HEK293 (cell line): ENCODE results near the gene B3GNT3.
A peak's percentile ranks its signal among the peaks of the same experiment; 100 is the strongest.

ENCODE experiments used
- SALL2 ChIP-seq: fragments of 450-650 bp; formaldehyde crosslinking; IDR thresholded peaks from 2 replicates; pipeline ENCODE4 v1.5.0; 2017; ENCODE audit warnings: missing biosample characterization, mild to moderate bottlenecking, missing genetic modification characterization, borderline replicate concordance
- ZBTB21 ChIP-seq: fragments of 450-650 bp; formaldehyde crosslinking; IDR thresholded peaks from 2 replicates; pipeline ENCODE4 v1.5.1; 2017; ENCODE audit warnings: missing biosample characterization, missing genetic modification characterization
- ZFHX2 ChIP-seq: fragments of 450-650 bp; formaldehyde crosslinking; conservative IDR thresholded peaks from 2 replicates; pipeline ENCODE4 v1.5.1; 2016; ENCODE audit warnings: missing biosample characterization, missing genetic modification characterization
- ZNF133 ChIP-seq: fragments of 450-650 bp; formaldehyde crosslinking; IDR thresholded peaks from 2 replicates; pipeline ENCODE4 v1.5.1; 2016; ENCODE audit warnings: missing biosample characterization, missing genetic modification characterization
- ZNF174 ChIP-seq: fragments of 450-650 bp; formaldehyde crosslinking; IDR thresholded peaks from 2 replicates; pipeline ENCODE4 v1.5.0; 2017; ENCODE audit warnings: missing biosample characterization, mild to moderate bottlenecking, missing genetic modification characterization
- ZNF2 ChIP-seq: fragments of 450-650 bp; formaldehyde crosslinking; IDR thresholded peaks from 2 replicates; pipeline ENCODE4 v1.5.1; 2016; ENCODE audit warnings: missing biosample characterization, missing genetic modification characterization
- ZNF223 ChIP-seq: fragments of 450-650 bp; formaldehyde crosslinking; IDR thresholded peaks from 2 replicates; pipeline ENCODE4 v1.5.1; 2016; ENCODE audit warnings: missing biosample characterization, missing genetic modification characterization
- ZNF292 ChIP-seq: fragments of 450-650 bp; formaldehyde crosslinking; IDR thresholded peaks from 2 replicates; pipeline ENCODE4 v1.5.1; 2016; ENCODE audit warnings: low read depth, missing biosample characterization, missing genetic modification characterization, borderline replicate concordance
- ZNF335 ChIP-seq: fragments of 450-650 bp; formaldehyde crosslinking; conservative IDR thresholded peaks from 2 replicates; pipeline ENCODE4 v1.5.1; 2016; ENCODE audit warnings: missing biosample characterization, missing genetic modification characterization
- ZNF366 ChIP-seq: fragments of 450-650 bp; formaldehyde crosslinking; conservative IDR thresholded peaks from 2 replicates; pipeline ENCODE4 v1.5.1; 2016; ENCODE audit warnings: missing biosample characterization, missing genetic modification characterization
- ZNF391 ChIP-seq: fragments of 450-650 bp; formaldehyde crosslinking; IDR thresholded peaks from 2 replicates; pipeline ENCODE4 v1.5.1; 2016; ENCODE audit warnings: low read depth, missing biosample characterization, missing genetic modification characterization, borderline replicate concordance
- ZNF600 ChIP-seq: fragments of 450-650 bp; formaldehyde crosslinking; IDR thresholded peaks from 2 replicates; pipeline ENCODE4 v1.5.1; 2016; ENCODE audit warnings: missing biosample characterization, missing genetic modification characterization
- ZNF623 ChIP-seq: fragments of 450-650 bp; formaldehyde crosslinking; IDR thresholded peaks from 2 replicates; pipeline ENCODE4 v1.5.1; 2016; ENCODE audit warnings: missing biosample characterization, missing genetic modification characterization
- ZNF654 ChIP-seq: fragments of 450-650 bp; formaldehyde crosslinking; IDR thresholded peaks from 2 replicates; pipeline ENCODE4 v1.5.1; 2016; ENCODE audit warnings: low read depth, missing biosample characterization, missing genetic modification characterization
- ZSCAN30 ChIP-seq: fragments of 450-650 bp; IDR thresholded peaks from 2 replicates; pipeline ENCODE4 v1.5.1; 2018; ENCODE audit warnings: missing biosample characterization, mild to moderate bottlenecking, missing genetic modification characterization, moderate library complexity
- TF ChIP-seq, protein P1 (sequence below): fragments of 450-650 bp; formaldehyde crosslinking; IDR thresholded peaks from 2 replicates; pipeline ENCODE4 v1.5.1; 2016; ENCODE audit warnings: missing biosample characterization, missing genetic modification characterization
- TF ChIP-seq, protein P2 (sequence below): fragments of 450-650 bp; formaldehyde crosslinking; IDR thresholded peaks from 2 replicates; pipeline ENCODE4 v1.5.1; 2016; ENCODE audit warnings: missing biosample characterization, missing genetic modification characterization
- TF ChIP-seq, protein P3 (sequence below): fragments of 450-650 bp; formaldehyde crosslinking; IDR thresholded peaks from 2 replicates; pipeline ENCODE4 v1.5.1; 2016; ENCODE audit warnings: missing biosample characterization, missing genetic modification characterization
- TF ChIP-seq, protein P4 (sequence below): fragments of 450-650 bp; formaldehyde crosslinking; IDR thresholded peaks from 2 replicates; pipeline ENCODE4 v1.5.1; 2016; ENCODE audit warnings: missing biosample characterization, missing genetic modification characterization
- TF ChIP-seq, protein P5 (sequence below): fragments of 450-650 bp; formaldehyde crosslinking; IDR thresholded peaks from 2 replicates; pipeline ENCODE4 v1.5.1; 2016; ENCODE audit warnings: missing biosample characterization, missing genetic modification characterization
- TF ChIP-seq, protein P6 (sequence below): fragments of 450-650 bp; formaldehyde crosslinking; IDR thresholded peaks from 2 replicates; pipeline ENCODE4 v1.5.1; 2016; ENCODE audit warnings: missing biosample characterization, missing genetic modification characterization
- TF ChIP-seq, protein P7 (sequence below): IDR thresholded peaks from 2 replicates; pipeline ENCODE4 v1.6.1; 2011; ENCODE audit warnings: mild to moderate bottlenecking, low read depth, low read length, borderline replicate concordance

Gene B3GNT3

DNA sequence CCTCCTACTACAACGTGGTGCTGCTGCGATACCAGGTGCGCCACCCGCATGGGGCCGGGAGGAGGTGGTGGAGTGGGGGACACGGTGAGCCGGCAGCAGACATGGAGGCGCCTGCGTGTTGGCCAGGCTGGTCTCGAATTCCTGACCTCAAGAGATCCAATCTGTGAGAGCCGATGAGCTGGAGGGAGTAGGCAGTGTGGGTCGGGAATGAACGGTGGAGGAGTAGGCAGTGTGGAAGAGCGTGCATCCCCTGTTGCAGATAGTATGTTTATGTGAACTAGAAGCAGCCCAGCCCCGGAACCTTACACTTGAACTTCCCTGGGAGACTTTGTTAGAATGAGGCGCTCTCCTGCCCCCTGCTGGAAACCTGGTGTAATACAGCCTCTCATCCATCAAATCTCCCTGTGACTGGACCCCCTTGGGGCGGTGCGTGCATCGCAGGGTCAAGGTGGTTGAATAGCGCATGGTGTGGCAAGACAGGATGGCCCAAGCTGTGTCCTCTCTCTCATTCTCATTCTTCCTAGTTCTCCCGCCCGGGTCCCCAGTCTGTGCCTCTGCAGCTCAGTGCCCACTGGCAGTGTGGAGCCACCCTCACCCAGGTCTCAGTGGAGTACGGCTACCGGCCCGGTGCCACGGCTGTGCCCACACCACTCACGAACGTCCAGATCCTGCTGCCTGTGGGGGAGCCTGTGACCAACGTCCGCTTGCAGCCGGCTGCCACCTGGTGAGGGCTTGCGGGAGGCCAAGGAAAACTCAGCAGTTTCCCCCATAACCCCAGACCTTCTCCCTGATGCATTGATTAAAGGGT lies 10.5 kb upstream of the B3GNT3 start (continued):
- TF ChIP-seq ZNF391 (tag by site-specific recombination) (peak; percentile 21; the same call in 1 of the 2 replicates), ZNF335 (peak; percentile 49), ZNF366 (tag by site-specific recombination) (peak; percentile 49; the same call in 1 of the 2 replicates), ZNF223 (tag by site-specific recombination) (peak; percentile 100), SALL2 (tag by site-specific recombination) (no peak), ZNF2 (peak; percentile 59), ZNF133 (no peak), ZNF654 (peak; percentile 59), ZNF600 (tag by site-specific recombination) (peak; percentile 98), ZNF292 (tag by site-specific recombination) (no peak), ZNF174 (tag by site-specific recombination) (no peak), ZFHX2 (tag by site-specific recombination) (peak; percentile 76), ZNF623 (tag by site-specific recombination) (no peak), ZBTB21 (no peak), ZSCAN30 (peak; percentile 49; the same call in 1 of the 2 replicates)
- TF ChIP-seq, protein P1, sequence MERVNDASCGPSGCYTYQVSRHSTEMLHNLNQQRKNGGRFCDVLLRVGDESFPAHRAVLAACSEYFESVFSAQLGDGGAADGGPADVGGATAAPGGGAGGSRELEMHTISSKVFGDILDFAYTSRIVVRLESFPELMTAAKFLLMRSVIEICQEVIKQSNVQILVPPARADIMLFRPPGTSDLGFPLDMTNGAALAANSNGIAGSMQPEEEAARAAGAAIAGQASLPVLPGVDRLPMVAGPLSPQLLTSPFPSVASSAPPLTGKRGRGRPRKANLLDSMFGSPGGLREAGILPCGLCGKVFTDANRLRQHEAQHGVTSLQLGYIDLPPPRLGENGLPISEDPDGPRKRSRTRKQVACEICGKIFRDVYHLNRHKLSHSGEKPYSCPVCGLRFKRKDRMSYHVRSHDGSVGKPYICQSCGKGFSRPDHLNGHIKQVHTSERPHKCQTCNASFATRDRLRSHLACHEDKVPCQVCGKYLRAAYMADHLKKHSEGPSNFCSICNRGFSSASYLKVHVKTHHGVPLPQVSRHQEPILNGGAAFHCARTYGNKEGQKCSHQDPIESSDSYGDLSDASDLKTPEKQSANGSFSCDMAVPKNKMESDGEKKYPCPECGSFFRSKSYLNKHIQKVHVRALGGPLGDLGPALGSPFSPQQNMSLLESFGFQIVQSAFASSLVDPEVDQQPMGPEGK (tag by site-specific recombination) = peak; percentile 66; the same call in 1 of the 2 replicates
- TF ChIP-seq, protein P2, sequence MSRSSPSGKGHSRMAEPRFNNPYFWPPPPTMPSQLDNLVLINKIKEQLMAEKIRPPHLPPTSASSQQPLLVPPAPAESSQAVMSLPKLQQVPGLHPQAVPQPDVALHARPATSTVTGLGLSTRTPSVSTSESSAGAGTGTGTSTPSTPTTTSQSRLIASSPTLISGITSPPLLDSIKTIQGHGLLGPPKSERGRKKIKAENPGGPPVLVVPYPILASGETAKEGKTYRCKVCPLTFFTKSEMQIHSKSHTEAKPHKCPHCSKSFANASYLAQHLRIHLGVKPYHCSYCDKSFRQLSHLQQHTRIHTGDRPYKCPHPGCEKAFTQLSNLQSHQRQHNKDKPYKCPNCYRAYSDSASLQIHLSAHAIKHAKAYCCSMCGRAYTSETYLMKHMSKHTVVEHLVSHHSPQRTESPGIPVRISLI = no peak
- TF ChIP-seq, protein P3, sequence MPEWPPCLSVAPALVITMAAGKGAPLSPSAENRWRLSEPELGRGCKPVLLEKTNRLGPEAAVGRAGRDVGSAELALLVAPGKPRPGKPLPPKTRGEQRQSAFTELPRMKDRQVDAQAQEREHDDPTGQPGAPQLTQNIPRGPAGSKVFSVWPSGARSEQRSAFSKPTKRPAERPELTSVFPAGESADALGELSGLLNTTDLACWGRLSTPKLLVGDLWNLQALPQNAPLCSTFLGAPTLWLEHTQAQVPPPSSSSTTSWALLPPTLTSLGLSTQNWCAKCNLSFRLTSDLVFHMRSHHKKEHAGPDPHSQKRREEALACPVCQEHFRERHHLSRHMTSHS = no peak
- TF ChIP-seq, protein P4, sequence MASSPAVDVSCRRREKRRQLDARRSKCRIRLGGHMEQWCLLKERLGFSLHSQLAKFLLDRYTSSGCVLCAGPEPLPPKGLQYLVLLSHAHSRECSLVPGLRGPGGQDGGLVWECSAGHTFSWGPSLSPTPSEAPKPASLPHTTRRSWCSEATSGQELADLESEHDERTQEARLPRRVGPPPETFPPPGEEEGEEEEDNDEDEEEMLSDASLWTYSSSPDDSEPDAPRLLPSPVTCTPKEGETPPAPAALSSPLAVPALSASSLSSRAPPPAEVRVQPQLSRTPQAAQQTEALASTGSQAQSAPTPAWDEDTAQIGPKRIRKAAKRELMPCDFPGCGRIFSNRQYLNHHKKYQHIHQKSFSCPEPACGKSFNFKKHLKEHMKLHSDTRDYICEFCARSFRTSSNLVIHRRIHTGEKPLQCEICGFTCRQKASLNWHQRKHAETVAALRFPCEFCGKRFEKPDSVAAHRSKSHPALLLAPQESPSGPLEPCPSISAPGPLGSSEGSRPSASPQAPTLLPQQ = no peak; the same call in 1 of the 2 replicates
- TF ChIP-seq, protein P5, sequence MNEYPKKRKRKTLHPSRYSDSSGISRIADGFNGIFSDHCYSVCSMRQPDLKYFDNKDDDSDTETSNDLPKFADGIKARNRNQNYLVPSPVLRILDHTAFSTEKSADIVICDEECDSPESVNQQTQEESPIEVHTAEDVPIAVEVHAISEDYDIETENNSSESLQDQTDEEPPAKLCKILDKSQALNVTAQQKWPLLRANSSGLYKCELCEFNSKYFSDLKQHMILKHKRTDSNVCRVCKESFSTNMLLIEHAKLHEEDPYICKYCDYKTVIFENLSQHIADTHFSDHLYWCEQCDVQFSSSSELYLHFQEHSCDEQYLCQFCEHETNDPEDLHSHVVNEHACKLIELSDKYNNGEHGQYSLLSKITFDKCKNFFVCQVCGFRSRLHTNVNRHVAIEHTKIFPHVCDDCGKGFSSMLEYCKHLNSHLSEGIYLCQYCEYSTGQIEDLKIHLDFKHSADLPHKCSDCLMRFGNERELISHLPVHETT = no peak
- TF ChIP-seq, protein P6, sequence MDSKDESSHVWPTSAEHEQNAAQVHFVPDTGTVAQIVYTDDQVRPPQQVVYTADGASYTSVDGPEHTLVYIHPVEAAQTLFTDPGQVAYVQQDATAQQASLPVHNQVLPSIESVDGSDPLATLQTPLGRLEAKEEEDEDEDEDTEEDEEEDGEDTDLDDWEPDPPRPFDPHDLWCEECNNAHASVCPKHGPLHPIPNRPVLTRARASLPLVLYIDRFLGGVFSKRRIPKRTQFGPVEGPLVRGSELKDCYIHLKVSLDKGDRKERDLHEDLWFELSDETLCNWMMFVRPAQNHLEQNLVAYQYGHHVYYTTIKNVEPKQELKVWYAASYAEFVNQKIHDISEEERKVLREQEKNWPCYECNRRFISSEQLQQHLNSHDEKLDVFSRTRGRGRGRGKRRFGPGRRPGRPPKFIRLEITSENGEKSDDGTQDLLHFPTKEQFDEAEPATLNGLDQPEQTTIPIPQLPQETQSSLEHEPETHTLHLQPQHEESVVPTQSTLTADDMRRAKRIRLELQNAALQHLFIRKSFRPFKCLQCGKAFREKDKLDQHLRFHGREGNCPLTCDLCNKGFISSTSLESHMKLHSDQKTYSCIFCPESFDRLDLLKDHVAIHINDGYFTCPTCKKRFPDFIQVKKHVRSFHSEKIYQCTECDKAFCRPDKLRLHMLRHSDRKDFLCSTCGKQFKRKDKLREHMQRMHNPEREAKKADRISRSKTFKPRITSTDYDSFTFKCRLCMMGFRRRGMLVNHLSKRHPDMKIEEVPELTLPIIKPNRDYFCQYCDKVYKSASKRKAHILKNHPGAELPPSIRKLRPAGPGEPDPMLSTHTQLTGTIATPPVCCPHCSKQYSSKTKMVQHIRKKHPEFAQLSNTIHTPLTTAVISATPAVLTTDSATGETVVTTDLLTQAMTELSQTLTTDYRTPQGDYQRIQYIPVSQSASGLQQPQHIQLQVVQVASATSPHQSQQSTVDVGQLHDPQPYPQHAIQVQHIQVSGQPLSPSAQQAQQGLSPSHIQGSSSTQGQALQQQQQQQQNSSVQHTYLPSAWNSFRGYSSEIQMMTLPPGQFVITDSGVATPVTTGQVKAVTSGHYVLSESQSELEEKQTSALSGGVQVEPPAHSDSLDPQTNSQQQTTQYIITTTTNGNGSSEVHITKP (tag by site-specific recombination) = peak; percentile 88
- TF ChIP-seq, protein P7, sequence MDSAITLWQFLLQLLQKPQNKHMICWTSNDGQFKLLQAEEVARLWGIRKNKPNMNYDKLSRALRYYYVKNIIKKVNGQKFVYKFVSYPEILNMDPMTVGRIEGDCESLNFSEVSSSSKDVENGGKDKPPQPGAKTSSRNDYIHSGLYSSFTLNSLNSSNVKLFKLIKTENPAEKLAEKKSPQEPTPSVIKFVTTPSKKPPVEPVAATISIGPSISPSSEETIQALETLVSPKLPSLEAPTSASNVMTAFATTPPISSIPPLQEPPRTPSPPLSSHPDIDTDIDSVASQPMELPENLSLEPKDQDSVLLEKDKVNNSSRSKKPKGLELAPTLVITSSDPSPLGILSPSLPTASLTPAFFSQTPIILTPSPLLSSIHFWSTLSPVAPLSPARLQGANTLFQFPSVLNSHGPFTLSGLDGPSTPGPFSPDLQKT = no peak
- TF ChIP-seq, all 188 proteins: peak for 20
